H1 (cell line): ENCODE measurements around the gene CLDN15. TPM values are rescaled to one million over a fixed set of nuclear protein-coding genes. Genes with fewer than 3 reads are reported as not detected.
A peak's percentile ranks its signal among the peaks of the same experiment; 100 is the strongest.

Experiments used
- CTCF ChIA-PET: fragments of 300-600 bp; sonication (Branson Sonifier 250); formaldehyde crosslinking; loops from one replicate; lab custom pipeline; 2021; ENCODE audit not compliant: partially characterized antibody; lab: Charles Lee
- POLR2A ChIA-PET: fragments of 300-600 bp; sonication (Branson Sonifier 250); formaldehyde crosslinking; loops from one replicate; lab custom pipeline; 2021; ENCODE audit warnings: inconsistent platforms; ENCODE audit not compliant: partially characterized antibody; lab: Charles Lee
- DNase-seq, 2 experiments: peaks; one replicate each; pipeline versions ENCODE4 v3.0.0 to v3.0.0-alpha.2; 2010 to 2022; ENCODE audit warnings: low spot score in 2 of 2, low read depth in 1 of 2, mixed read lengths in 1 of 2
- FAIRE-seq: peaks from 2 replicates; lab custom pipeline; 2011; peaks lifted over from hg19 to GRCh38; lab: Jason Lieb, UNC
- H2AFZ ChIP-seq: 2 replicates; pipeline ENCODE4 v1.8.1; 2012; ENCODE audit warnings: low read length, inconsistent platforms
- H2AK5ac ChIP-seq: 2 replicates; pipeline ENCODE4 v1.6.1; 2013; ENCODE audit warnings: low read depth, low read length
- H2BK120ac ChIP-seq: replicated peaks from 2 replicates; pipeline ENCODE3; 2013; ENCODE audit warnings: low read depth, low read length, inconsistent platforms
- H2BK12ac ChIP-seq: 2 replicates; pipeline ENCODE4 v1.6.1; 2013; ENCODE audit warnings: low read depth, low read length
- H2BK15ac ChIP-seq: 2 replicates; pipeline ENCODE4 v1.6.1; 2013; ENCODE audit warnings: low read length
- H2BK20ac ChIP-seq: 2 replicates; pipeline ENCODE4 v1.6.1; 2013; ENCODE audit warnings: low read length
- H2BK5ac ChIP-seq: 2 replicates; pipeline ENCODE4 v1.6.1; 2013; ENCODE audit warnings: low read depth, low read length
- H3K14ac ChIP-seq: 2 replicates; pipeline ENCODE4 v1.6.1; 2013; ENCODE audit warnings: inconsistent platforms; ENCODE audit not compliant: insufficient read length
- H3K18ac ChIP-seq: 2 replicates; pipeline ENCODE4 v1.6.1; 2013; ENCODE audit warnings: low read length; ENCODE audit errors: extremely low read depth
- H3K23ac ChIP-seq: 2 replicates; pipeline ENCODE4 v1.6.1; 2013; ENCODE audit warnings: inconsistent platforms; ENCODE audit not compliant: insufficient read length
- H3K23me2 ChIP-seq: 2 replicates; pipeline ENCODE4 v1.6.1; 2013; ENCODE audit warnings: low read depth, low read length
- H3K27ac ChIP-seq: 2 replicates; pipeline ENCODE4 v1.6.1; 2011; ENCODE audit warnings: low read depth, low read length, inconsistent platforms
- H3K27me3 ChIP-seq, 4 experiments: replicated peaks in 1 of 4; 1 replicate in 1 of 4; 2 replicates in 3 of 4; pipeline versions ENCODE4 v1.6.1 to v1.8.1; 2011 to 2013; ENCODE audit warnings: low read length in 3 of 4, mild to moderate bottlenecking in 3 of 4, inconsistent platforms in 2 of 4, mixed read lengths in 2 of 4, moderate library complexity in 1 of 4; ENCODE audit not compliant: control insufficient read depth in 3 of 4, insufficient read depth in 3 of 4; ENCODE audit errors: extremely low read depth in 1 of 4
- H3K36me3 ChIP-seq, 4 experiments: 2 replicates each; pipeline versions ENCODE4 v1.6.1 to v1.8.1; 2011 to 2013; ENCODE audit warnings: mild to moderate bottlenecking in 4 of 4, low read length in 3 of 4, moderate library complexity in 2 of 4, control low read depth in 1 of 4, inconsistent platforms in 1 of 4; ENCODE audit not compliant: insufficient read depth in 4 of 4, control insufficient read depth in 2 of 4
- H3K4ac ChIP-seq: replicated peaks from 2 replicates; pipeline ENCODE3; 2013; ENCODE audit warnings: low read length, low read depth, mixed read lengths, inconsistent platforms; ENCODE audit not compliant: insufficient read length
- H3K4me1 ChIP-seq, 4 experiments: replicated peaks in 1 of 4; 1 replicate in 1 of 4; 2 replicates in 3 of 4; pipeline versions ENCODE4 v1.6.1 to v1.8.1; 2011 to 2013; ENCODE audit warnings: low read length in 3 of 4, inconsistent platforms in 2 of 4, mixed read lengths in 1 of 4; ENCODE audit not compliant: insufficient read depth in 4 of 4, control insufficient read depth in 3 of 4
- H3K4me2 ChIP-seq, 2 experiments: 2 replicates each; pipeline versions ENCODE4 v1.6.1 to v1.8.1; 2011 to 2013; ENCODE audit warnings: low read depth in 2 of 2, low read length in 2 of 2, control low read depth in 1 of 2, inconsistent platforms in 1 of 2, mild to moderate bottlenecking in 1 of 2; ENCODE audit not compliant: insufficient read depth in 1 of 2
- H3K4me3 ChIP-seq, 4 experiments: fragments of 200-600, 300-600 bp in 1 of 4; sonication (generic), shearing (Covaris generic), sonication (Bioruptor Twin) in 1 of 4; 2 replicates each; pipeline versions ENCODE4 v1.5.1 to v1.8.1; 2011 to 2016; ENCODE audit warnings: low read length in 4 of 4, low read depth in 3 of 4, control low read depth in 2 of 4, inconsistent platforms in 2 of 4, mild to moderate bottlenecking in 2 of 4, mixed read lengths in 1 of 4, moderate library complexity in 1 of 4; ENCODE audit not compliant: insufficient read depth in 2 of 4; ENCODE audit errors: extremely low read depth in 1 of 4
- H3K56ac ChIP-seq: replicated peaks from 2 replicates; pipeline ENCODE3; 2013; ENCODE audit warnings: low read depth, mild to moderate bottlenecking, mixed read lengths, low read length, inconsistent platforms; ENCODE audit not compliant: insufficient read length
- H3K79me1 ChIP-seq: 2 replicates; pipeline ENCODE4 v1.6.1; 2013; ENCODE audit warnings: low read depth, low read length, control low read depth
- H3K79me2 ChIP-seq, 2 experiments: 2 replicates each; pipeline versions ENCODE4 v1.6.1 to v1.8.1; 2012 to 2013; ENCODE audit warnings: low read length in 2 of 2, mild to moderate bottlenecking in 2 of 2, inconsistent platforms in 1 of 2; ENCODE audit not compliant: insufficient read depth in 2 of 2, control insufficient read depth in 1 of 2
- H3K9ac ChIP-seq, 4 experiments: replicated peaks in 1 of 4; 1 replicate in 1 of 4; 2 replicates in 3 of 4; pipeline versions ENCODE4 v1.6.1 to v1.8.1; 2011 to 2013; ENCODE audit warnings: low read depth in 3 of 4, low read length in 3 of 4, control low read depth in 2 of 4, mild to moderate bottlenecking in 2 of 4, moderate library complexity in 2 of 4, inconsistent platforms in 1 of 4; ENCODE audit errors: extremely low read depth in 1 of 4
- H3K9me3 ChIP-seq, 2 experiments: 2 replicates each; pipeline versions ENCODE4 v1.6.1 to v1.8.1; 2012 to 2013; ENCODE audit warnings: mild to moderate bottlenecking in 2 of 2, moderate library complexity in 2 of 2, control low read depth in 1 of 2, inconsistent platforms in 1 of 2, low read depth in 1 of 2, low read length in 1 of 2, mixed read lengths in 1 of 2; ENCODE audit not compliant: insufficient read depth in 2 of 2
- H4K20me1 ChIP-seq, 2 experiments: replicated peaks in 1 of 2; 2 replicates each; pipeline versions ENCODE3 to v1.8.1; 2011 to 2013; ENCODE audit warnings: inconsistent platforms in 2 of 2, low read length in 2 of 2, mild to moderate bottlenecking in 1 of 2; ENCODE audit not compliant: insufficient read depth in 2 of 2, control insufficient read depth in 1 of 2
- H4K5ac ChIP-seq: 2 replicates; pipeline ENCODE4 v1.6.1; 2013; ENCODE audit warnings: low read length, low read depth, mixed read lengths, inconsistent platforms; ENCODE audit not compliant: insufficient read length
- H4K8ac ChIP-seq: 2 replicates; pipeline ENCODE4 v1.8.0; 2013; ENCODE audit warnings: mild to moderate bottlenecking, moderate library complexity, low read length, inconsistent platforms; ENCODE audit not compliant: insufficient read depth; ENCODE audit errors: extremely low read depth
- H4K91ac ChIP-seq: replicated peaks from 2 replicates; pipeline ENCODE3; 2013; ENCODE audit warnings: low read length, mixed read lengths, inconsistent platforms; ENCODE audit not compliant: insufficient read length
- KDM1A ChIP-seq: fragments of 200-600, 300-600 bp; sonication (generic); IDR thresholded peaks from 2 replicates; pipeline ENCODE4 v1.7.1; 2016; ENCODE audit warnings: mild to moderate bottlenecking, low read length, borderline replicate concordance
- TEAD4 ChIP-seq: IDR thresholded peaks from 2 replicates; pipeline ENCODE4 v1.6.1; 2012; ENCODE audit warnings: low read depth, low read length, inconsistent platforms, mixed read lengths
- WGBS, 2 experiments: shearing (Covaris generic) in 1 of 2; methylation state at CpG; one replicate each; pipeline versions ENCODE4 v1.1.6 to v1.1.7; 2013 to 2015; ENCODE audit warnings: low lambda C conversion rate in 2 of 2, mixed read lengths in 2 of 2, inconsistent platforms in 1 of 2, low coverage in 1 of 2, missing lambda C conversion rate in 1 of 2; ENCODE audit not compliant: insufficient replicate concordance in 2 of 2, insufficient coverage in 1 of 2, insufficient read length in 1 of 2; ENCODE audit errors: extremely low coverage in 1 of 2, missing lambda C conversion rate in 1 of 2; 5-methylcytosine and 5-hydroxymethylcytosine counted together
- long read RNA-seq, 2 experiments: library from RNA in 1 of 2; library from capped mRNA in 1 of 2; stranded (forward); transcript quantifications; one replicate each; pipeline ENCODE4 v2.0.0, GENCODE V29; 2021; ENCODE audit warnings: inconsistent platforms in 1 of 2
- polyA minus RNA-seq, 3 experiments: library from RNA; depleted of rRNA, polyadenylated mRNA; stranded (reverse); fragments of >200 nt; gene quantifications; 1 replicate in 2 of 3; 2 replicates in 1 of 3; pipeline ENCODE4 v1.2.3, GENCODE V29; 2011
- polyA plus RNA-seq, 7 experiments: library from polyadenylated mRNA; depleted of rRNA in 3 of 7; stranded (reverse) in 5 of 7; unstranded in 2 of 7; fragments of >200 nt in 5 of 7; fragments of 200-250 nt in 2 of 7; gene quantifications; 1 replicate in 5 of 7; 2 replicates in 1 of 7; 4 replicates in 1 of 7; pipeline versions ENCODE4 v1.2.1 to v1.2.3, GENCODE V29; 2011 to 2013; ENCODE audit warnings: missing spikeins in 2 of 7, mixed read lengths in 2 of 7
- total RNA-seq: library from RNA; stranded (reverse); fragmentation: NEBNext Ultra II Directional; extraction: Animal tissue kit (Norgen Biotek cat#: 25700); gene quantifications from 2 replicates; pipeline ENCODE4 v1.2.1, GENCODE V29; 2021

CLDN15 gene, protein sequence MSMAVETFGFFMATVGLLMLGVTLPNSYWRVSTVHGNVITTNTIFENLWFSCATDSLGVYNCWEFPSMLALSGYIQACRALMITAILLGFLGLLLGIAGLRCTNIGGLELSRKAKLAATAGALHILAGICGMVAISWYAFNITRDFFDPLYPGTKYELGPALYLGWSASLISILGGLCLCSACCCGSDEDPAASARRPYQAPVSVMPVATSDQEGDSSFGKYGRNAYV
- total RNA-seq (5.5 and 5.9 TPM in 2 replicates), polyA plus RNA-seq (2011; rRNA removed) (7.6 and 11.1 TPM in 2 replicates), polyA minus RNA-seq (2011; rRNA and poly(A)+ RNA removed) (2.7 and 5.7 TPM in 2 replicates)
- 7.0 TPM for polyA plus RNA-seq (2011; cell fraction: cytosol; rRNA removed)
- 21.7 TPM for polyA plus RNA-seq (2011; cell fraction: nucleus; rRNA removed)
- 3.8 to 6.3 TPM (median 4.8 TPM) in 4 replicates for polyA plus RNA-seq (2012, experiment 1 of 2)
- 3.7 TPM for polyA plus RNA-seq (2012, experiment 2 of 2)
- 3.6 TPM for polyA plus RNA-seq (2013, experiment 1 of 2)
- polyA plus RNA-seq (2013, experiment 2 of 2), result 2.9 TPM
- 2.6 TPM for polyA minus RNA-seq (2011; cell fraction: cytosol; rRNA and poly(A)+ RNA removed)
- 6.4 TPM for polyA minus RNA-seq (2011; cell fraction: nucleus; rRNA and poly(A)+ RNA removed)
- long read RNA-seq, experiment 1, partial matches to known transcripts, result 1 of 3 reads
- long read RNA-seq, experiment 1, other reads (novel, unspliced or antisense), result 2 of 3 reads
- long read RNA-seq, experiment 2, result 0 reads

DNA sequence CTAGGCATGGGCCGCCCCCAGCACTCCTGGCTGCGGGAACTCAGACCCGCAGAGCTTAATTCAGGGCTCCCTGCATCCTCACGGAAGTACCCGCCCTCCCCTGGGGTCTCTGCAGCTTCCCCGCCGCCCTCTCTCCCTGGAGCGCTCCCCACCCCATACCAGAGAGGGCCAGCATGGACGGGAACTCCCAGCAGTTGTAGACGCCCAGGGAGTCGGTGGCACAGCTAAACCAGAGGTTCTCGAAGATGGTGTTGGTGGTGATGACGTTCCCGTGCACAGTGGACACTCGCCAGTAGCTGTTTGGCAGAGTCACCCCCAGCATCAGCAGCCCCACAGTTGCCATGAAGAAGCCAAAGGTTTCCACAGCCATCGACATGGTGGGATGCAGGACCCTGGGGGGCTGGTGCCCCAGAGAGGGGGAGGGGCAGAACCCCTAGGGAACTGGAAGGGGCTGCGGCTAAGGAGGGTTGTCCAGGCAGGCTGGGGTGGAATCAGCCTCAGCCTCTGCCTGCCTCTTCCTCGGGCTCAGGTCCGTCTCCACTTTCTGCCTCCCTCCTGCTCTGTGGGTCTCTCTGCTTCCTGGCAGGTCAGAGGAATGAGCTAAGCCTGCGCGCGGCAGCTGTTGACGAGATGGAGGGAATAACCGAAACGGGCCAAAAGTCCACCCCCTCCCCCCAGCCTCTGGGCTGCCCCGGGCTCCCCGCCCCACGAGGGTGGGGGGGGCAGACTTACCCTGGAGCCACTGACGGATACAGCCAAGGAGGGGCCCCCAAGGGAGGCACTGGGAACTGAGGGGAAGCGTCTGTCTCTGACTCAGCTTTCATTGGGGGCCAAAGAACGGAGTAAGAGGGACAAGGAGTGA is at the start of gene CLDN15:
Gene CLDN15 (minus strand): TSS at position 597 of the 862 bp plus-strand sequence. CDS start 221 bp downstream, at position 376.
- Histone ChIP-seq H2BK120ac (no peak within 1 kb of the TSS), H3K4me1 (peaks cover 0 to 14% (median 7%) of the 10 kb centered on the region in 4 experiments; a peak in 6 of 7 replicates), H3K9me3 (no peaks in the 10 kb centered on the region), H3K23ac (no peak within 1 kb of the TSS), H2AK5ac (no peak within 1 kb of the TSS), H3K9ac (no peak within 1 kb of the TSS), H3K27ac (no peak within 1 kb of the TSS), H2AFZ (no peak within 1 kb of the TSS), H2BK15ac (peak within 1 kb of the TSS; percentile 92; the same call in 1 of the 2 replicates), H4K8ac (no peak within 1 kb of the TSS), H4K20me1 (peaks cover 0 to 11% of the 10 kb centered on the region in 2 experiments), H4K5ac (no peak within 1 kb of the TSS), H3K4me2 (no peak within 1 kb of the TSS), H4K91ac (no peak within 1 kb of the TSS), H3K79me1 (no peaks in the 10 kb centered on the region), H3K23me2 (peaks cover 4% of the 10 kb centered on the region; the same call in 1 of the 2 replicates), H2BK20ac (no peak within 1 kb of the TSS), H2BK12ac (no peak within 1 kb of the TSS; the same call in 1 of the 2 replicates), H3K18ac (peak within 1 kb of the TSS; percentile 6), H3K4ac (no peak within 1 kb of the TSS), H3K4me3 (no peak within 1 kb of the TSS), H3K79me2 (peaks cover 0 to 2% of the 10 kb centered on the region in 2 experiments; a peak in 1 of 4 replicates), H3K56ac (no peak within 1 kb of the TSS), H3K14ac (no peak within 1 kb of the TSS), H2BK5ac (peak within 1 kb of the TSS; percentile 73), H3K36me3 (no peaks in the 10 kb centered on the region; a peak in 2 of 8 replicates), H3K27me3 (no peaks in the 10 kb centered on the region)
- FAIRE-seq, result no peak
- no peak for TF ChIP-seq TEAD4
- no peak for TF ChIP-seq KDM1A
- ChIA-PET POLR2A (interaction anchor here (0.8 to 3.2 kb wide), 13 partner anchors 8 to 56 kb away, joined by 3 to 12 read pairs (median 6); partner anchors contain the start of genes FIS1, PLOD3 and ZNHIT1), CTCF (interaction anchor here (0.6 to 4.2 kb wide), 20 partner anchors 9 to 93 kb away, joined by 3 to 33 read pairs (median 4); partner anchors contain the start of genes PLOD3, VGF and ZNHIT1)
- 84% methylated on average over 27 of the region's 31 CpGs; no CpG with 5 or more reads in 1 of the 2 experiments for WGBS, 2 experiments
- DNase-seq, result peak in 1 of 2 experiments; percentile 49
